Hippocampal formation (tissue), 2 donors: Measurements from ENCODE around the gene TRIM71.
"Not testable (repeated sequence)": the region's sequence is repeated elsewhere in the genome, so short reads cannot be mapped to it uniquely, and the experiment has no call there.

Experiments
- DNase-seq, 2 donors: peaks; one replicate each; lab custom pipeline; 2025; lab: John Stamatoyannopoulos, UW

The TRIM71 gene

GRCh38 chr3:32934150-32934742 lies 116.4 kb downstream of the TRIM71 start:
- DNase-seq = peak in 1 of 2 donors; percentile 6

GRCh38 chr3:32937331-32937730 lies 119.5 kb downstream of the TRIM71 start:
- no peak for DNase-seq

- DNase-seq = not testable (repeated sequence)
These were observed 121.9 kb downstream of the TRIM71 start for GRCh38 chr3:32939531-32940284.

GRCh38 chr3:32940726-32941125 lies 122.9 kb downstream of the TRIM71 start:
- DNase-seq = no peak

- no peak for DNase-seq
These were observed 127.3 kb downstream of the TRIM71 start for GRCh38 chr3:32945136-32945535.

- DNase-seq = not testable (repeated sequence)
These were observed 127.8 kb downstream of the TRIM71 start for GRCh38 chr3:32945598-32945997.

- no peak for DNase-seq
These were observed 129.4 kb downstream of the TRIM71 start for GRCh38 chr3:32946973-32947788.
